OCI-M1 (cell line): Measurements from ENCODE around the gene COG1.

Experiments
- DNase-seq: peaks from one replicate; lab custom pipeline; 2025; lab: John Stamatoyannopoulos, UW

COG1 gene

DNA sequence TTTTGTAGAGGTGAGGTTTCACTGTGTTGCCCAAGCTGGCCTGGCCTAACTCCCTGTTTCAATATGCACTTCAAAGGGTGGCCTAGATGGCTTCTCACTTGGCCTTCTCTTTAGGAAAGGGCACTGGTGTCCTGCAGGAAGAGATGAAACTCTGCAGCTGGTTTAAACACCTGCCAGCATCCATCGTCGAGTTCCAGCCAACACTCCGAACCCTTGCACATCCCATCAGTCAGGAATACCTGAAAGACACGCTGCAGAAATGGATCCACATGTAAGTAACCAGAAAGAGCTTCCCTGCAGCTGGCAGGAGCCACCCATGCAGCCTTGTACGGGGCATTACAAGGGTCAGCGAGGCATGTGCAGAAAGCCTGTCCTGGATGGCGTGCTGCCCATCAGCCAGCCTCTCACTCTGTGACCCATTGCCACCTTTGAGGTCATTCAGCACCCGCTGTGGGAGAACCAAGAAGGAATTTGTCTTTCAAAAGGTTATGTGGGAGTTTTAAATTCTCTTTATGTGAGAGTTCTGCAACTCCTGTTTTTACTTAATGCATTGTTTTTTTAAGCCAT lies 7.0 kb downstream of the COG1 start:
- no peak for DNase-seq

DNA sequence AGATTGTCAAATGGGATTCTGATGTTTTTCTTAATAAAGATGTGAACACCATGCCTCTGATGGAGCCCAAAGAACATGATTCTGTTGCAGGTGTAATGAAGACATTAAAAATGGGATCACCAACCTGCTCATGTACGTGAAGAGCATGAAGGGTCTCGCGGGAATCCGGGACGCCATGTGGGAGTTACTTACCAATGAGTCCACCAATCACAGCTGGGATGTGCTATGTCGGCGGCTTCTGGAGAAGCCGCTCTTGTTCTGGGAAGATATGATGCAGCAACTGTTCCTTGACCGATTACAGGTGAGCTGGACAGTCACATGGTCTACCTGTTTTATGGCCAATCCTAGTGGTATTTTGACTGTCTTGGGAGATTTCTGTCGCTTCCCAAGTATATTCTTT lies 7.6 kb downstream of the COG1 start:
- DNase-seq: no peak

DNA sequence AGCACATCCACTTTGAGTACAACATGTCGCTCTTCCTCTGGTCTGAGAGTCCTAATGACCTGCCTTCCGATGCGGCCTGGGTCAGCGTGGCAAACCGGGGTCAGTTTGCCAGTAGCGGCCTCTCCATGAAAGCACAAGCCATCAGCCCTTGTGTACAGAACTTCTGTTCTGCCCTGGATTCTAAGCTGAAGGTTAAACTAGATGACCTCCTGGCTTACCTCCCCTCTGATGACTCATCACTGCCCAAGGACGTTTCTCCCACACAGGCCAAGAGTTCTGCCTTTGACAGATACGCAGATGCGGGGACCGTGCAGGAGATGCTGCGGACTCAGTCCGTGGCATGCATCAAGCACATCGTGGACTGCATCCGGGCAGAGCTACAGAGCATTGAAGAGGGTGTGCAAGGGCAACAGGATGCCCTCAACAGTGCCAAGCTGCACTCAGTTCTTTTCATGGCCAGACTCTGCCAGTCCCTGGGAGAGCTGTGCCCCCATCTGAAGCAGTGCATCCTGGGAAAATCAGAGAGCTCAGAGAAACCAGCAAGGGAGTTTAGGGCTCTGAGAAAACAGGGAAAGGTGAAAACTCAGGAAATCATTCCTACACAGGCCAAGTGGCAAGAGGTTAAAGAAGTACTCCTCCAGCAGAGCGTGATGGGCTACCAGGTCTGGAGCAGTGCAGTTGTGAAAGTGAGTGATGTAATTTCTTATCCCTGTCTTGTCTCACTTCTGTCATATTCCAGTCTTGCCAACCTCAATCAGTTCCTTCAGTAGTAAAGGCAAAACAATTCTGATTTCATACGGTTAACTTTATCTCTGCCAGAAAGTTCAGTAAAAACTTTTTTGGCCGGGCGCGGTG lies 8.6 kb downstream of the COG1 start:
- DNase-seq: no peak

DNA sequence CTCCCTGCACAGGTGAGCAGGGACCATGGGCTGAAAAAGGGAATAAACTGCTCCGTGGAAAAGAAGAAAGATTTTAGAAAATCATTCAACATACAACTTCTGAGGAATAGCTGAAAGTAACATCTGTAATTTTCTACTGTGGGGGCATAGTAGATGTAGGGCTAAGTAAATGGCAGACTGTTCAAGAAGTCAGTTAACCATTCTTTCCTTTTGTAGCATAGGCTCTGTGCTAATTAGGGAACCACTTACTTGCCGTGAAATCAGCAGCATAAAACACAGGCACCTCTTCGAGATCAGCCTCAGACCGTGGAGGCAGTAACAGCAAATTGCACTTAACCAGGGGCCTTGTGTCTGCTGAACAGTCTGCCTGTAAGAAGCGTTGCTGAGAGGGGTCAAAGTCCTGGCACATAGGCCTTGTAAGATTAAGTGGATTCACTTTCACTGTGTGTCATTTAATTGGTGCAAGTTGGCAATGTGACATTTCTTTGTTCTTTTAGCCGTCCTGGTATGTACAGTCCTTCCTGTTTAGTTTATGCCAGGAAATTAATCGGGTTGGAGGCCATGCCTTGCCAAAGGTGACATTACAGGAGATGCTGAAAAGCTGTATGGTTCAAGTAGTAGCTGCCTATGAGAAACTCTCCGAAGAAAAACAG lies 10.4 kb downstream of the COG1 start:
- no peak for DNase-seq

DNA sequence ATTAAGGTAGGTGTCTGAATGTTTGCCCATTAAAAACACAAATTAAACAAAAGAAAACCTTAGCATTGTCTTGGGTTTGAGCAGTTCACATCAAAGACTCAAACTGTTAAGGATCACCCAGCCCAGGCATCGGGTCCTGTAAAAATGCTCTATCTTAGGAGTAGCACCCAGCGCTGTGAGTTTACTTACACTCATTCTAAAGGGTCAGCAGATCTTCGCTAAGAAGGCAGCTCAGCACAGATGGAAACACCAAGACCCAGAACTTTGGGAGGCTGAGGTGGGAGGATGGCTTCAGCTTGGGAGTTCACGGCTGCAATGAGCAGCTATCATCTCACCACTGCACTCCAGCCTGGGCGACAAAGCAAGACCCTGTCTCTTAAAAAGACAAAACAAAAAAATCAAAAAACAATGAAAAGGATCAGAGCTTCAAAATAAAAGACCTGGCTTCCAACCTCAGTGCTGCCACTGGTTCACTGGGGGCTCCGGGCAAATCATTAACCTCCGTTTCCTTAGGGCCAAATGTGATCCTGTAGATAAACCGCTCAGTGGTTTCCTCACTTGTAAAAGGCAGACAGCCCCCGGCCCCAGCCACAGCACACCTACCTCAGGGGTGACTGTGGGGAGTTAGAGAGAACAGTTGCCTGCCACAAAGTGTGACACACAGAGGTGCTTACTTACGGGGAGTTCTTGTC lies 11.1 kb downstream of the COG1 start:
- no peak for DNase-seq

DNA sequence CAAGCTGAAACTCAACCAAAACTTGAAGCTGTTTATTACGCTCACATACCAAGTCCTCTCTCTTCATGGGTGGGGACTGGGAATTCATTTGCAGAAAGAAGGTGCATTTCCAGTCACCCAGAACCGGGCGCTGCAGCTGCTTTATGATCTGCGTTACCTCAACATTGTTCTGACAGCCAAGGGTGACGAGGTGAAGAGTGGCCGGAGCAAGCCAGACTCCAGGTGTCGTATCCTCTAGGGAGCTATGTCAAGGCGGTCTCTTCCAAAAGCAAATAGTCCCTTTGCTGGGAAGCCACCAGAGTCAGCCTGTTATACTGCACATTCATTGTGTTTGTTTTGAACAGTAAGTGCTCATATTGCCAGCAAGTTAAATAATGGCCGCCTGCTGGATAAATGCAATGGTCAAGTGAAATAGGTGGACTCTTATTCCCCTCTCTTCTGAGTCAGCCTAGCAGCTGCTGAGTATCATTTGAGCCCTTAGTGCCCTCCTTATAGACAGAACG lies 12.7 kb downstream of the COG1 start:
- DNase-seq: no peak

DNA sequence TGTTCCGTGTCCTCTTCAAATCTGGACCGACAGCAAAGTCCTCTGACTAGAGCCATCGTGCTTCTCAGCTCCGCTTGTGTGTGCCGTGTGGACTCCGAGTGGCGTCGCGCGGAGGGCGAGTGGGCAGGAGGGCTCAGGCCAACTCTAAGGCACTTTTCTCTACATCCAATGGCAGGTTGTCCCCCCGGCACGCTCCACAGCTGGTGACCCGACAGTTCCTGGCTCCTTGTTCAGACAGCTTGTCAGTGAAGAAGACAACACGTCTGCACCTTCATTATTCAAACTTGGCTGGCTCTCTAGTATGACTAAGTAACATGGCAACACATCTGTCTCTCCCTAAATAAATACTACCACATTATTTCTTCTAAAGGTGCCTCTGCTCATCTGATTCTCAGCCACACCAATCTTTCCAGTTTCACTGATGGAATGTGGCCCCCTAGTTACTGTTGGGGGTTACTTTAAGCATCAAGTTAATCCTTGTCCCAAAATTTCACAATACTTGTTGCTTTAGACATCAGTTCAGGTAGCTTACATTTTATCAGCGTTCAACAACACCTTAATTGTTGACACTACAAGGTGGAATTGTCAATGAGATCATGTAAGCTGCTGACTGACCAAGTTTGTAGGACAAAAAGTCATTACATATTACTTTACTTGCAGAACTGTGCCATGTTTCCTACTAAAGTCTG lies 15.4 kb downstream of the COG1 start:
- no peak for DNase-seq

DNA sequence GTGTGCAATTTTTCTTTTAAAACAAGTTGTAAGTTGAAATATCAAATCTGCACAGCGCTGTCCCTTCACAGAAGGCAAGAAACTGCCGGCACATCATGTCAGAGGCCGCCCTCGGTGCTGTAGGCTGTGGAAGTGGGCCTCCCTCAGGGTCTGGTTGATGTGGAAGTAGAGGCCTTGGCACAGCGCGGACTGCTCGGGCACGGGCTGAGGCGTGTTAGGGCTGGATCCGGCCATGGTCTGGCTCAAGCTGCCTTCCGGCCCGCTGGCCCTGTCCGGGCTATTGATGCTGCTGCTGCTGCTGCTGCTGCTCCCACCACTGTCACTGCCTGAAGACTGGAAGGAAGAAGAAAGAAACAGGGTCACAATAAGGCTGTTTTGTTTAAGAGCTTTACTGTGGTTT lies 16.6 kb downstream of the COG1 start:
- no peak for DNase-seq

DNA sequence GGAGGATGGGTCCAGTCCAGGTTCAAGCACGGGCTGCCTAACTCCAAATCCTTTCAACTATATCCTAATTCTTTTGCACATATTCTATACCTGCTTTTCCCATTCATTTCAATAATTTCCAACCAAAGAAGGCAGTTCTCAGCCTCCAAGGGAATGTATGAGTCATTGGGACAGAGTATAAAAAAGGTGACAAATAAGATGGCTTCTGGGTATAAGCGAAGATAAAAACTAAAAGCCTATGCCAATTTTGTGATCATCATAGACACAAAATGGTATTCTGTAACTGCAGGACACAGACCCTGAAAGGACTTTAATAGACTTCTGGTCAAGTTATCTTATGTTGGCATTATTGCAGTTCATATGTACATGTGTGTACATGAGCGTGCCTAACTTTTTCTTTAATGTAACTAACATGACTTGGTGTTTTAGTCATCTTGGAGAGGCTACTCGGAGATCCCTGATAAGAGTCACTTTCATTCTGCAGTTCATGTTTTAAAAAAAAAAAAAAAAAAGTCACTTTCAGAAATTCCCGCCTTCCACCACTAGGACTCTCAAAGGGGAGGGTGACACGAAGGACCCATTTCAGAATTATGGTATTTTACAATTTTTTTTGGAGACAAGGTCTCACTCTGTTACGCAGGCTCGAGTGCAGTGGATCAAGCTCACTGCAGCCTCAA lies 17.3 kb downstream of the COG1 start:
- peak; percentile 87 for DNase-seq

DNA sequence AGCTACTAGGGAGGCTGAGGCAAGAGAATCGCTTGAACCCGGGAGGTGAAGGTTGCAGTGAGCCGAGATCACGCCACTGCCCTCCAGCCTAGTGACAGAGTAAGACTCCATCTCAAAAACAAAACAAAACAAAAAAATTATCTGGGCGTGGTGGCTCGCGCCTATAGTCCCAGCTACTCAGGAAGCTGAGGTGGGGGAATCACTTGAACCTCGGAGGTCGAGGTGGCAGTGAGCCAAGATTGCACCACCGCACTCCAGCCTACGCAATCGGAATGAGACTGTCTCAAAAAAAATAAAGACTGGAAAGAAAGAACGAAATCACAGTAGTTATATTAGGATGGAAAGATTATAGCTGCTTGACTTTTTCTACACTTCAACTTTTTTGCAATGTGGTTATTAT lies 18.9 kb downstream of the COG1 start:
- no peak for DNase-seq

DNA sequence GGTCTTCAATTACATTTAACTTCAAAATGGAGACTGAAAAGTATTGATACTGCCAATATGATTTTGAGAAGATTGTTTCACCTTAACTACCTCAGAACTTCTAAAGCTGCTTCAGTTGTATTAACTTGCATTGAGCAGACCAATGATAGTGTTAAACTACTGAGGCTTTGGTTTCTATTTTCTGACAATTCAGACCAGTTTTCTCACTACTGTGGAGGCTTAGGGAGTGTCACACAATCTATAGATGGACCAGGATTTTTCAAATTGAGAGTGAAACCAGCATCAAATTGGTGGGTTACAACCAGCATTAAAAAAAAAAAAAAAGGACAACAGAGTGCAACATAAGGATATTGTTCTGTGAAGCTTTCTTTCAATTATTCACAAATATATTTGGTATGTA lies 21.2 kb downstream of the COG1 start:
- DNase-seq: no peak

DNA sequence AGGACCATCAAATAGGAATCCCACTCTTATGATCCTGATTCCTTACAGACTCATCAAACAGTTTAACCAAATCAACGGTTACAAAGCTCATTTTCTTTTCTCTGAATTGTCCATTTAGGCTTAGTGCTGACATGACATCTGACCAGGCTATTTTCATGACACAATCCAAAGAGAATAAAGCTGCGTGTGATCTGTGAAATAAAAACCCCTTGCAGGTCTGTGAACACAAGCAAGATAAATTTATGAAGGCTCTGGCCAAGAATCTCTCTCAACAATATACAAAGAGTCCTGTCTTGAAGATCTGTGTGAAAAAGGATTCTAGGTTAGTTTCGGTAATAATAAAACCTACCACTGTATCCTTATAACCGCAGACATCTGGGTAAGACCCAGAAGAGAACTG lies 22.0 kb downstream of the COG1 start:
- no peak for DNase-seq

DNA sequence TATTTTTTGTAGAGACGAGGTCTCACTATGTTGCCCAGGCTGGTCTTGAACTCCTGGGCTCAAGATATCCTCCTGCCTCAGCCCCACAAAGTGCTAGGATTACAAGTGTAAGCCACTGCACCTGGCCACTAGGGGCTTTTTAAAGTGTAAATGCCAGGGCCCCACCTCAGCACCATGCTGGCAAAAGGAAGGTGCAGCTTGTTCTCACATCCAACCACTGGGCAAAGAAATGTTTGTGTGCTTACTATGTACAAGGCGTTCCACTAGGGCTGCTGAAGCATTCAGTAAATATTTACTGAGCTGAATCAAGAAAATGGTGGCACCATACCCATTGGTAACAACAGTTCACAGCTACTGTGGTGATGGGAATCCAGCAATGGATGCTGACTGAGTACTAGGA lies 22.6 kb downstream of the COG1 start:
- DNase-seq: no peak

DNA sequence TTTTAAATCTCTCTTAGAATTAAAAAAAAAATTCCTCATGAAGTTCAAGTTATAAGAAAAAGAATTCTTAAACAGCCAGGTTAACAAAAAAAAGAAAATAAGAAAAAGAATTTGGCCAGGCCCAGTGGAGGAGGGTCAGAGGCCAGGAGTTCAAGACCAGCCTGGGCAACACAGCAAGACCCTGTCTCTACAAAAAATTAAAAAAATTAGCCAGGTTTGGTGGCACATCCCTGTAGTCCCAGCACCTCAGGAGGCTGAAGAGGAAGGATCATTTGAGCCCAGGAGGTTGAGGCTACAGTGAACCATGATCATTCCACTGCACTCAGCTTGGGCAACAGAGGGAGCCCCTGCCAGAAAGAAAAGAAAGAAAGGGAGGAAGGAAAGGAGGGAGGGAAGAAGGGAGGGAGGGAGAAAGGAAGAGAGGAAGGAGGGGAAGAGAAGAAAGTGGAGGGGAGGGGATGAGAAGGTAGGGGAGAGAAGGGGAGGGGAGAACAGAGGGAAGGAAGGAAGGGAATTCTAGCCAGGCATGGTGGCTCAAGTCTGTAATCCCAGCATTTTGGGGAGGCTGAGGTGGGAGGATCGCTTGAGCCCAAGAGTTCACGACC lies 30.9 kb downstream of the COG1 start:
- DNase-seq: no peak

DNA sequence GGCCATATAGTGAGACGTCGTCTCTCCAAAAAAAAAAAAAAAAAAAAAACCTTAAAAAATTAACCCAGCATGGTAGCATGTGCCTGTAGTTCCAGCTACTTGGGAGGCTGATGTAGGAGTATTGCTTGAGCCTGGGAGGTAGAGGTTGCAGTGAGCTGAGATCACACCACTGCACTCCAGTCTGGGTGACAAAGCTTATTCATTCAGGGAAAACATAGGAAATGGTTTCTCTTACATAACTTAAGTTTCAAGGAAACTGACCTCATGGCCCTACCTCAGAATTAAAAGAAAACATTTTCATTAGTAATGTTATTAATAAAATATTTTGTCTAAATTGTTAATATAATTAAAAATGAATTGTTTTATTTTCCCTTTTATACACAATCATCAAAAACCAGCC lies 31.4 kb downstream of the COG1 start:
- DNase-seq: peak; percentile 7

DNA sequence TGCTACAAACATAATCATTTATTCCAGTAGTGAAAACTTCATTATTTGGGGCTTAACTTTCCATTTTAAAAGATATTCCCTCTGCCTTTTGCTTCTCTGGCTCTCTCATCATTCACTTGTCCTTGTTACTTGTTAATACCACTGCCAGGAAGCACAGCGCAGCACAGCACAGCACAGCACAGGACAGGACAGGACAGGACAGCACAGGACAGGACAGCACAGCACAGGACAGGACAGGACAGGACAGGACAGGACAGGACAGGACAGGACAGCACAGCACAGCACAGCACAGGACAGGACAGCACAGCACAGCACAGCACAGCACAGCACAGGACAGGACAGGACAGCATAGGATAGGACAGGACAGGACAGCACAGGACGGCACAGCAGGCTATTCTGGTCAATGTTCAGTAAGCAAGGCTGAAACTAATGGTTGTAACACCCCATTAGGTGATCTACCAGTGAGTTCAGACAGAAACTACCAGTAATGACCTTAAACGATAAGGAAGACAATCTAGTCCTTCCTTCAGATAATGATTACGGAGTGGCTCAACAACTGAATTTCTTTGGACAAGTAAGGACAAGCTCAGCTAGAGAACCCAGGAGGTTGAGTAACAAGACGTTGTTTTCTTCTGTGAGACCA lies 31.9 kb downstream of the COG1 start:
- DNase-seq: no peak

DNA sequence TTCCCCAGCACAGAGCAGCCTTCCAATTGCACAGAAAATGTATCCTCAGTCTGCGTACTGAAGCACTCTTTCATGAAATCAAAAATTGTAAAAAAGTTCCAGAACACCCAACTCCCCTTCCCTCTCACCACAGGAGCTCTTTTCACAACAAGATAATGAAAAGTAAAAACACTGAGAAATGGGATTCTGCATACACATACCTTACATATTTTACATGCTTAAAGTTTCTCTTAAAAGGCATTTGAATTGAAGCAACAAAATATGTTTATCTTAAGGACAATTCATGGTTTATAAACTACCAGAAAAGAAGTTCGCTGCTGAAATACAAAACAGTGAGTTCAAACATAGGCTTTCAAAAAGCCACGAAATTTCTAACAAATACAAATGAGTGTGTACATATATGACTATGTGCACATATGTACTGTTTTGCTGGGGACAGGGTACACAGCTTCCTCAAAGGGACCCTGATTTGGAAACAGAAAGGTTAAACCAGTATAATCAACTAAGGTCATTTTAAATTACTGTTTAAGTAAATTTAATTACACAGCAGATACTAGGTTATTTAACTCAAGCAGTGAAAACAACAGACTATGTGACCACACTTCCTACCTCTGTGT lies 33.8 kb downstream of the COG1 start:
- DNase-seq: no peak

DNA sequence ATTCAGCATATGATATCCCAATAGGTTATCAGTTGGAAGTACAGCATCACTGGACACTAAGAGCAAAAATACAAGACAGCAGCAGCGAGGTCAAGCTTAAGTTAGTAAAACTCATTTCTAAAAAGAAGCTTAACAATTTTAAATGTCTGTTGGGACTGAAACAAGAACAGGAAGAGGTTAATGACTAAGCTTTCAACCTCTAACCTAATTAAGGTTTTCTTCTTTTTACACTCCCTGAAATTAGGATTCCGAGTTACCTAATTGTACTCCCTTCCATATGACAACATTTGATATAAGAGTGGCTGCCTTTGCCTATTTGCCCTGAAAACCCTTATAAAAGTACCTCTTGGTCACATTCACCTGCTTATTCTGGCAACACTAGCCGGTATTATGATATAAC lies 34.5 kb downstream of the COG1 start:
- DNase-seq: no peak

DNA sequence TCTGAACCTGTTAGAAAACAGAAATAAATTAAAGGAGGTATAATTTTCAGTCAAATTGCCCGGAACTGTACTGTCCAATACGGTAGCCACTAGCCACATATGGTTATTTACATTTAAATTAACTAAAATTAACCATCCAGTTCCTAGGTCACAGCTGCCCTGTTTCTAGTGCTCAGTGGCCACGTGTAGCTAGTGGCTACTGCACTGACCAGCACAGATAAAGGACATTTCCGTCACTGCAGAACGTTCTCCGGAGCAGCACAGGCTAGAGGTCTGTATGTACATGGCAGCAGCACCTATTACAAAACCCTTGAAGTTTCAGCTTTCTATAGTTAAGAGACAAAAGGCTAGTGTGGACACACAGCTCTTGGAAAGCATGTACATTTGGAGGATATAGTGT lies 35.1 kb downstream of the COG1 start:
- DNase-seq: peak; percentile 42

DNA sequence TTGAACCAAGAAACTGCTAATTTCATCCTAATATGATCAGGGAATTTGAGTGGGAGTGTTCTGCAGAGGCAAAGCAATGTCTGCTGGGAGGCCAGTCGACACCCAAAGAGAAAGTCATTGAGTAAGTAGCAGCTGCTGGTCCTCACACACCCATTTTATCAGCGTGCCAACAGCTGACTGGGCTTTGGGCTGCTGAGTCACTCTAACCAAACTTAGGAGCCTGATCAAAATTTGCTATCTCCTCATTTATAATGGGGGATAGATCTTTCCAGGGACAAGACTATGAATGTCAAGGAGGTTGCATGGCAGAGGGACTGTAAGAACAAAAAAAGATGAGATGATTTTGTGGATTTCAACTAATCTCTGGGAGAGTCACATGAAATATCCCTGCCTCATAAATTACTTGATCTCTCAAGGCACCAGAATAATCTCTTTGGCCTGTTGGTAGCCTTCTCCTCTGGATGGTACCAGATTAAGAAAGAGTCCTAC lies 35.9 kb downstream of the COG1 start:
- peak; percentile 91 for DNase-seq
